ENCODE results near the gene ARHGAP45.
"Not testable (repeated sequence)": the region's sequence is repeated elsewhere in the genome, so short reads cannot be mapped to it uniquely, and the experiment has no call there.

The ARHGAP45 gene, protein sequence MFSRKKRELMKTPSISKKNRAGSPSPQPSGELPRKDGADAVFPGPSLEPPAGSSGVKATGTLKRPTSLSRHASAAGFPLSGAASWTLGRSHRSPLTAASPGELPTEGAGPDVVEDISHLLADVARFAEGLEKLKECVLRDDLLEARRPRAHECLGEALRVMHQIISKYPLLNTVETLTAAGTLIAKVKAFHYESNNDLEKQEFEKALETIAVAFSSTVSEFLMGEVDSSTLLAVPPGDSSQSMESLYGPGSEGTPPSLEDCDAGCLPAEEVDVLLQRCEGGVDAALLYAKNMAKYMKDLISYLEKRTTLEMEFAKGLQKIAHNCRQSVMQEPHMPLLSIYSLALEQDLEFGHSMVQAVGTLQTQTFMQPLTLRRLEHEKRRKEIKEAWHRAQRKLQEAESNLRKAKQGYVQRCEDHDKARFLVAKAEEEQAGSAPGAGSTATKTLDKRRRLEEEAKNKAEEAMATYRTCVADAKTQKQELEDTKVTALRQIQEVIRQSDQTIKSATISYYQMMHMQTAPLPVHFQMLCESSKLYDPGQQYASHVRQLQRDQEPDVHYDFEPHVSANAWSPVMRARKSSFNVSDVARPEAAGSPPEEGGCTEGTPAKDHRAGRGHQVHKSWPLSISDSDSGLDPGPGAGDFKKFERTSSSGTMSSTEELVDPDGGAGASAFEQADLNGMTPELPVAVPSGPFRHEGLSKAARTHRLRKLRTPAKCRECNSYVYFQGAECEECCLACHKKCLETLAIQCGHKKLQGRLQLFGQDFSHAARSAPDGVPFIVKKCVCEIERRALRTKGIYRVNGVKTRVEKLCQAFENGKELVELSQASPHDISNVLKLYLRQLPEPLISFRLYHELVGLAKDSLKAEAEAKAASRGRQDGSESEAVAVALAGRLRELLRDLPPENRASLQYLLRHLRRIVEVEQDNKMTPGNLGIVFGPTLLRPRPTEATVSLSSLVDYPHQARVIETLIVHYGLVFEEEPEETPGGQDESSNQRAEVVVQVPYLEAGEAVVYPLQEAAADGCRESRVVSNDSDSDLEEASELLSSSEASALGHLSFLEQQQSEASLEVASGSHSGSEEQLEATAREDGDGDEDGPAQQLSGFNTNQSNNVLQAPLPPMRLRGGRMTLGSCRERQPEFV

DNA sequence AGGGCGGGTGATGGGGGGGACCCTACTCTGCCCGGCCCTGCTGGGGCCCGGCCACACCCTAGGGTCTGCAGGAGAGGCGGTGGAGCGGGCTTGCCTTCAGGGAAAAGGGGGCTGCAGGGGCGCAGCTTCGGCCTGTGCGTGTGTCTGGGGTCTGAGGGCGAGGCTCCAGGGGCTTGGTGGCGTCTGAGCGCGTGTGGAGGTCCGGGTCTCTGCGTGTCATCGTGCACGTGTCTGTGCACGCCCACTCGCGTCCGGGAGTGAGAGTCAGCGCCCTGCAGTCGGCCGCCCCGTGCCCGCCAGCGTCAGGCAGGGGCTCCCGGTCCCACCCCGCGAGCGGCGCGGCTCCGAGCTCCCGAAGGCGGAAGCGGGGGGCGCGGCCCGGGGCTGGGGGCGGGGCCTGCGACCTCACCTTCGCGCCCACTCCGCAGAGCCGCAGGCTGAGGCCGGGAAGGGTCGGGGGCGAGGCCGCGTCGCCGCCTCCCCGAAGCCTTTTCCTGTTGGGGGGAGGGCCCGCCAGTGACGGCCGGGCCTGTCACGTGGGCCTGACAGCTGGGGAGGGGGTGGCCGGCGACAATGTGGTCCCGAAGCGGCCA lies at the start of gene ARHGAP45:
TSS of gene ARHGAP45 (plus strand) at position 420 of the 593 bp plus-strand sequence. CDS start 239 bp downstream, outside the sequence.
- DNase-seq = peak; percentile 94

DNA sequence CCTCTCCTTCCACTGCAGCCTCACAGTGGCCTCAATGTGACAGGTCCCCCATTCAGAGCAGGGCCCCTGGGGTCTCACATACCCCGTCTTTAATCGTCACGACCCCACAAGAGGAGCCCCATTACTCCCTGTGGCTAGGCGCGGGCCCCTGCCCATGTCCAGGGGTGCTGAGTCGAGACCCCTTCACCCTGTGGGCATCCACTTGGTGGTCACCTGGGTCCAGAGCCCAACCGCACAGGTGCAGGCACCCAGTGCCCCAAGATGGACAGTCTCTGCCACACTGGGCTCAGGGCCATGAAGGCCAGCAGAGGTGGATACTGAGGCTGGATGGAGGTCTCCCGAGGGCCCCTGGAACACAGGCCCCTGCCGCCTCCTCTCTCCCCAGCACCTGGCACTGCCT lies 49.1 kb upstream of the ARHGAP45 start:
- DNase-seq = no peak

DNA sequence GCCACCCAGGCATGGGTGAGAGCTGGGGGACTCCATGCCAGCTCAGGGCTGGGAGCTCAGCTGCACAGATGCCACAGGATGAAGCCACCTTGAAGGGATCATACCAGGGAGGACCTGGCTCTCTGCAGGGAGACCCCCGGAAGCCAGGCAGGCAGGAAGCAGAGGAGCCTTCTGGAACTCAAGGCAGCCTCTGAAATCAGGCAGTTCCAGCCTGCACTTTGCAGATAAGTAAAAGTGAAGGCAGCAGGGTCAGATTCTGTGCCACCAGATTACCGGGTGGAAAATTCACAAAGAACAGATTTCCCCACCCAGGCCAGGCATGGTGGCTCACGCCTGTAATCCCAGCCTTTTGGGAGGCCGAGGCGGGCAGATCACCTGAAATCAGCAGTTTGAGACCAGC lies 48.6 kb upstream of the ARHGAP45 start:
- no peak for DNase-seq

DNA sequence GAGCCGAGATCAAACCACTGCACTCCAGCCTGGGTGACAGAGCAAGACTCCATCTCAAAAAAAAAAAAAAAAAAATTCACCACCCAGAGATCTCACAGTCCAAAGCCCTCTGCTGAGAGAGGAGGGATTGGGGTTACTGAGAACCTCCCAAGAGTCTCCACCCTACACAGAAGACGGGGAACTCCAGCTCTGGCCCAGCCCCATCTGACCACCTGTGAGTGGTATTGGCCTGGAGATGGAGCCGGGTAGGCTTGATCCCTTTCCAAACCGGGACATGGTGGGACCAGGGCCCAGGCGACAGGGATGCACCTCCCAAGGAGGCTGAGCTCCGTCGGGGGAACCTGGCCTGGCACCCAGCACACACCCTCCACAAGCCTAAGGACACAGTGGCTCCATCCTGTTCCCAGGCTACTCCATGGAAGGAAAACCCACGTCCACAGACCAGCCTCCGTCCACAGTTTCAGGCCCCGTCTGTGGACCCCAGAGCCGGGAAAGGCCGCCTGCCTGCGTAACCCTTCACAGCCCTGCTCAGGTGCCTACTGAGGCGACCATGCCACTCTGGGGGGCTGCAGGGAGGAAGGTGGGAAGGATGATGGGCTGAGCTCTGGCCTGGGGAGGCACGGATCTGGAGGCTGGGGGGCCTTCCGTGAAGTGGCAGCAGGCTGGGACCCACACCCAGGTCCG lies 47.9 kb upstream of the ARHGAP45 start:
- no peak for DNase-seq

GRCh38 chr19:1019616-1019961 lies 47.4 kb upstream of the ARHGAP45 start:
- no peak for DNase-seq

DNA sequence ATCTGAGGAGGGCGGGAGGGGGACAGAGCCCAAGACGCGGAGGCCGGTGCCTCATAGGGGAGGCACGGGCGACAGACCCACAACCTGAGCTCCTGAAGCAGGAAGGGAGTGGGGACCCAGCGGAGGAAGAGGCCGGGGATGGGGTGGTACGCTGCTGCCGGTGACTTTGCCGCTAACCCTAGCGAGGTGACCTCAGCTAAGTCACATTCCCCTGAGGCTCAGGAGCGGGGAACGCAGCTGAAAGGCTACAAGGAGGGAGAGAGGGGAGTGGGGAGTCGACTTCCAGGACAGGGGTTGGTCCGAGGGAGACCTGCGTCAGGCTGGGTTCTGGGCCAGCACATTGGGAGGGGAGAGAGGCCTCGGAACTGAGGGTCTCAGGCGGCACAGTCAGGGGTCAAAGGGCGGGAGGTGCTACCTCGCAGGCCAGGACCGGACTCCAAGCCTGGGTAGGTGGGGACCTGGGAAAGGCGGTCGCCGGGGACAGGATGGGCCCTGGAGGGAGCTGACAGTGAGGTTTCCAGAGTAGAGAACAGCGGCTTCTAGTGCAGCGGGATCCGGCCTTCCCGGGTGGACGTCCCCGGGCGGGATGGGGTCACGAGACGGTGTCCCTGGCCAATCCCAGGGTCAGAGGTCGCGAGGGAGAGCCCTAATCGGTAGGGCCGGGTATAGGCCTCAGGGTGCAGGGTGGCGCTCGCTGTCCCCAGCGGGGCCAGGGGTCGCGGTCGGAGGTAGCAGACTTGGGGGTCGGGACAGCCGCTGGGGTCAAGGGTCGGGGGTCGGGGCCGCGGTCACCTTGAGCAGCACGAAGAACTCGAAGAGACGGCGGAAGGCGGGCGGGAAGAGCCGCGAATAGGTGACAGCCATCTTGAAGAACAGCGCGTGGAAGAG lies 46.7 kb upstream of the ARHGAP45 start:
- no peak for DNase-seq

- peak; percentile 99 for DNase-seq
These were observed 46.0 kb upstream of the ARHGAP45 start, which contains the start of gene TMEM259 for GRCh38 chr19:1020868-1021425. TSS of gene TMEM259 (minus strand) at chr19:1021123. CDS start at chr19:1020996, 127 bp downstream.

DNA sequence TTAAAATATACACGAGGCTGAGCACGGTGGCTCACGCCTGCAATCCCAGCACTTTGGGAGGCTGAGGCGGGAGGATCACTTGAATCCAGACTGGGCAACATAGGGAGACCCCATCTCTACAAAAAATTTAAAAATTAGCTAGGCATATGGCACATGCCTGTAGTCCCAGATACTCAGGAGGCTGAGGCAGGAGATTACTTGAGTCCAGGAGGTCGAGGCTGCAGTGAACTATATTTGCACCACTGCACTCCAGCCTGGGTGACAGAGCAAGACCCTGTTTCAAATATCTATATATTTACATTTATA lies 43.1 kb upstream of the ARHGAP45 start:
- DNase-seq = not testable (repeated sequence)

GRCh38 chr19:1025080-1025479 lies 41.9 kb upstream of the ARHGAP45 start:
- DNase-seq = not testable (repeated sequence)

DNA sequence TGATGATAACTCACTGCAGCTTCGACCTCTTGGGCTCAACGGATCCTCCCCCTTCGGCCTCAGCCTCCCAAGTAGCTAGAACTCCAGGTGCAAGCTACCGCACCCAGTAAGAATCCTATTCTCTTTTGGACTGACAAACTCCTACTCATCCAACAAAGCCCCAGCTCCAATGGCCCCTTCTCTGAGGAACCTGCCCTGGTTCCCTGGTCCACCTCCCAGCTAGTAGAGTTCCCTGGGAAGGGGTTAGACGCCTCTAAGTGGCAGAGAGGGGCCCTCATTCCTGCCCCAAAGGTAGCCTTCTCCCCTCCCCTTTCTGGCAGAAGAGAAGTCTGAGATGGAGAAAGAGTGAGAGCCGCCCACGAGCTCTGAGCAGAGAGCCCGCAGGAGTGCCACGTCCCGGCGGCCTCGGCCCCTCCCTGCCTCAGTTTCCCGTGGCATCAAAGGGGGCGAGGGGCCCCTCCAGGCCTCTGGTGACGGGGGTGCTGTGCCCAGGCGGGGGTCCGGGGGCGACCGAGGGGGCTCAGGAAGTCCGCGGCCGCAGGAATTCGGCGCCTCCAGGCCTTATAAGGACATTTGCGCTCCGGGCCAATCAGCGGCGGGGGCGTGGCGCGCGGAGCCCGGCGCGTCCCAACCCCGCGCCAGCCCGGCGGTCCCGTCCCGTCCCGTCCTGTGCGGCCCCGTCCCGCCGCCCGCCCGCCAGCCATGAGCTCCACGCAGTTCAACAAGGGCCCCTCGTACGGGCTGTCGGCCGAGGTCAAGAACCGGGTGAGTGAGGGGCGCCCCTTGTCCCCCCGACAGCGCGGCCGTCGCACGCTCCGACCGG lies 40.8 kb upstream of the ARHGAP45 start, which contains the start of gene CNN2:
TSS of gene CNN2 (plus strand) at position 649 of the 823 bp plus-strand sequence. CDS start at position 703, 54 bp downstream.
- peak; percentile 91 for DNase-seq

DNA sequence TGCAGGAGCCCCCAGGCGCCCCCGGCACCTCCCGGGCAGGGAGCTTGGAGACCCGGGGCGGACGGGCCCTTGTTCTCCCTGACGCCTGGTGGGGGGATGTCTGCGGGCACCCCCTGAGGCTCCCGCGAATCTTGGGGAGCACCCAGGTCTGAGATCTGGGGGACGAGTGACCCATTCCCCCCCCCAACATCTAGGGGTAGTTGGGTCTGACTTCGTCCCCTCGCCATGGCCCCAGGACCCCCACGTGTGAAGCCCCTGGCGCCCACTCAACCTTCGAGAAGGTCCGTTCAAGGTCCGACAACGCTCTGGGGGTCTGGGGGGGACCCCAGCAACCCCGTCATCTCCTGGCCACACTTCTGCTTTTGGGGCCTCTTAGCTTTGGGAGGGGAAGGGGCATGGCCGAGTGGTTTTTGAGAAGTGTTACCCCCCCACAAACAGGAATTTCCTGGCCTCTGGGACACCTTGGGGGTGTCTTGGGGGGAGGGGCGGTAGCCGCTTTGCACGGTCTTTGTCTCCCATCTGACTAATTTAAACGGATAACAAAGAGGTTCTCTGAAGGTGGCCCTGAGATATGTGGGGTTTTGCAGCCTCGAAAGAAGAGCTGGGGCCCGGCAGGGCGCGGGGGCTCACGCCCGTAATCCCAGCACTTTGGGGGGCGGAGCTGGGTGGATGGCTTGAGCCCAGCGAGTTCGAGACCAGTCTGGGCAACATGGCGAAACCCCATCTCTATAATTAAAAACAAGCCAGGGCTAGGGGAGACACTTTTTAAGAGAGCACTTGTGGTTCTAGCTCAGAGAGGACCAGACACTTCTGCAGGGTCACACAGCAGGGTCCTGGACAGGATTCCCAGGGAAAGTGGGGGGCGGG lies 40.0 kb upstream of the ARHGAP45 start:
- DNase-seq = peak; percentile 74

GRCh38 chr19:1027650-1028061 lies 39.3 kb upstream of the ARHGAP45 start:
- peak; percentile 72 for DNase-seq

GRCh38 chr19:1028062-1028926 lies 38.7 kb upstream of the ARHGAP45 start:
- DNase-seq = peak; percentile 87

GRCh38 chr19:1032264-1032867 lies 34.6 kb upstream of the ARHGAP45 start:
- no peak for DNase-seq

DNA sequence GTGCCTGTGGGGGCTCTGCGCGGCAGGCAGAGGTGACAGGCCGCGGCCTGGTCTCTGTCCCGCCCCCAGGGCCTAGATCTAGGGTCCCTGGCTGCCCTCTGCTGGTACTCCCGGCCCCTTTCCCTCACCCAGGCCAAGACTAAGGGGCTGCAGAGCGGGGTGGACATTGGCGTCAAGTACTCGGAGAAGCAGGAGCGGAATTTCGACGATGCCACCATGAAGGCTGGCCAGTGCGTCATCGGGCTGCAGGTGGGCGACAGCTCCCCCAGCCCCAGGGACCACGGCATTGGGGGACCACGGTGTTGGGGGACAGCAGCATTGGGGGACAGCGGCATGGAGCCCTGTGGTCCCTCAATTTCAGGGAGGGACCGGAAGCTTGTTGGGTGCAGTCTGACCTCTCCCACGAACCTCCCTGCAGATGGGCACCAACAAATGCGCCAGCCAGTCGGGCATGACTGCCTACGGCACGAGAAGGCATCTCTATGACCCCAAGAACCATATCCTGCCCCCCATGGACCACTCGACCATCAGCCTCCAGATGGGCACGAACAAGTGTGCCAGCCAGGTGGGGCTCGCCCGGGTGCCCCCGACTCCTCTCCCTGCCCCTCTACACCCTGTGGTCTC lies 30.9 kb upstream of the ARHGAP45 start:
- no peak for DNase-seq

DNA sequence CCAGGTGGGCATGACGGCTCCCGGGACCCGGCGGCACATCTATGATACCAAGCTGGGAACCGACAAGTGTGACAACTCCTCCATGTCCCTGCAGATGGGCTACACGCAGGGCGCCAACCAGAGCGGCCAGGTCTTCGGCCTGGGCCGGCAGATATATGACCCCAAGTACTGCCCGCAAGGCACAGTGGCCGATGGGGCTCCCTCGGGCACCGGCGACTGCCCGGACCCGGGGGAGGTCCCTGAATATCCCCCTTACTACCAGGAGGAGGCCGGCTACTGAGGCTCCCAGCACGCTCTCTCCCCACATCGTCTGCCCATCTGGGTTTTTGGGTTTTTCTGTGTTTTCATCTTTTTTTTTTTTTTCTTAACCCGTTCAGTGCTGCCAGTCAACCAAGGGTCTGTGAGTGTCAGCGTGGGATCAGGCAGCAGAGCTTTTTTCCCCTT lies 29.3 kb upstream of the ARHGAP45 start:
- DNase-seq = no peak
